ENCODE results near the gene CXCR5.

DNA sequence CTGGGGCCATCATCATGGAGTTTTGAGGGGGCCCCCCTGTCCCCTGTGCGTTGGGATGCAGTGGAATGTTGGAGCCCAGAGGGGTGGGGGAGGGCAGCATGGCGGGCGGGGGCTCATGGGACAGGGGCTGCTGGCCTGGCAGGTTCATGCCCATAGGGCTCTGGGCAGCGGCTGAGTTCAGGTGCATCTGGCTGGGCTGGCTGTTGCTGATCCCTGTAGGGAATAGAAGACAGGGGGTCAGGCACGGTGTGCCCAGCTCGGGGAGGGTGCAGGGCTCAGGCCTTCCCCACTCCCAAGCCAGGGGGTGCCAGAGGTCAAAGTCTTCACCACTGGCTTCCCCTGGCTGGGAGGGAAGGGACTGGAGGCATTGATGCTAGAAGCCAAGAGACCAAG, 15.6 kb downstream of the CXCR5 start:
- TF ChIP-seq POLR2A (IDR thresholded peaks at IDR 0.05) (no peak), POLR2AphosphoS5 (IDR thresholded peaks at IDR 0.05) (no peak), EP300 (IDR thresholded peaks at IDR 0.05; ENCODE audit: low read depth) (no peak)
- TF ChIP-seq, protein P1, sequence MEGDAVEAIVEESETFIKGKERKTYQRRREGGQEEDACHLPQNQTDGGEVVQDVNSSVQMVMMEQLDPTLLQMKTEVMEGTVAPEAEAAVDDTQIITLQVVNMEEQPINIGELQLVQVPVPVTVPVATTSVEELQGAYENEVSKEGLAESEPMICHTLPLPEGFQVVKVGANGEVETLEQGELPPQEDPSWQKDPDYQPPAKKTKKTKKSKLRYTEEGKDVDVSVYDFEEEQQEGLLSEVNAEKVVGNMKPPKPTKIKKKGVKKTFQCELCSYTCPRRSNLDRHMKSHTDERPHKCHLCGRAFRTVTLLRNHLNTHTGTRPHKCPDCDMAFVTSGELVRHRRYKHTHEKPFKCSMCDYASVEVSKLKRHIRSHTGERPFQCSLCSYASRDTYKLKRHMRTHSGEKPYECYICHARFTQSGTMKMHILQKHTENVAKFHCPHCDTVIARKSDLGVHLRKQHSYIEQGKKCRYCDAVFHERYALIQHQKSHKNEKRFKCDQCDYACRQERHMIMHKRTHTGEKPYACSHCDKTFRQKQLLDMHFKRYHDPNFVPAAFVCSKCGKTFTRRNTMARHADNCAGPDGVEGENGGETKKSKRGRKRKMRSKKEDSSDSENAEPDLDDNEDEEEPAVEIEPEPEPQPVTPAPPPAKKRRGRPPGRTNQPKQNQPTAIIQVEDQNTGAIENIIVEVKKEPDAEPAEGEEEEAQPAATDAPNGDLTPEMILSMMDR (IDR thresholded peaks at IDR 0.05), result no peak
